PC-3 (cell line): ENCODE data around the gene ATOH8.

ENCODE experiments used
- CTCF ChIP-seq: fragments of 300-600 bp; sonication (generic); conservative IDR thresholded peaks from 2 replicates; pipeline ENCODE4 v1.5.1; 2017; ENCODE audit warnings: antibody characterized with exemption, low read depth, mild to moderate bottlenecking, low read length
- EZH2 ChIP-seq: fragments of 300-600 bp; sonication (generic); IDR thresholded peaks from one replicate; pipeline ENCODE4 v1.6.1; 2017; ENCODE audit warnings: antibody characterized with exemption, mild to moderate bottlenecking, low read length; ENCODE audit not compliant: unreplicated experiment
- EZH2phosphoT487 ChIP-seq: fragments of 300-600 bp; sonication (generic); IDR thresholded peaks from 2 replicates; pipeline ENCODE4 v1.6.1; 2018; ENCODE audit warnings: mild to moderate bottlenecking, antibody characterized with exemption, low read length, borderline replicate concordance

GRCh38 chr2:85737481-85737880 lies 16.3 kb upstream of the ATOH8 start:
- TF ChIP-seq CTCF (no peak), EZH2 (no peak), EZH2phosphoT487 (no peak)
